Sigmoid colon (tissue), 7 donors: ENCODE results near the gene ROCK1. TPM values are rescaled to one million over a fixed set of nuclear protein-coding genes. Genes with fewer than 3 reads are reported as not detected.
"Not testable (repeated sequence)": the region's sequence is repeated elsewhere in the genome, so short reads cannot be mapped to it uniquely, and the experiment has no call there.

ENCODE experiments used
- DNase-seq: peaks from one replicate; pipeline ENCODE4 v3.0.0-alpha.2; 2019
- H3K27ac ChIP-seq, 4 donors: fragments of 200-600 bp; sonication (generic); one replicate each; pipeline ENCODE4 v1.5.1; 2016 to 2019; ENCODE audit warnings: mild to moderate bottlenecking in 1 of 4
- H3K27me3 ChIP-seq, 3 donors: fragments of 200-600 bp; sonication (generic); one replicate each; pipeline ENCODE4 v1.5.1; 2019; ENCODE audit warnings: mild to moderate bottlenecking in 1 of 3
- H3K36me3 ChIP-seq, 4 donors: fragments of 200-600 bp; sonication (generic); one replicate each; pipeline ENCODE4 v1.5.1; 2016 to 2019
- H3K4me1 ChIP-seq, 4 donors: fragments of 200-600 bp; sonication (generic); one replicate each; pipeline ENCODE4 v1.5.1; 2017 to 2019
- H3K4me3 ChIP-seq, 4 donors: fragments of 200-600 bp; sonication (generic); one replicate each; pipeline ENCODE4 v1.5.1; 2017 to 2019; ENCODE audit warnings: mild to moderate bottlenecking in 2 of 4, moderate library complexity in 1 of 4
- H3K9me3 ChIP-seq, 4 donors: fragments of 200-600 bp in 3 of 4; sonication (generic) in 3 of 4; one replicate each; pipeline versions ENCODE4 v1.5.1 to v1.6.1; 2013 to 2019
- EP300 ChIP-seq, 4 donors: sonication (generic); formaldehyde crosslinking; IDR thresholded peaks; one replicate each; pipeline ENCODE4 v1.6.1; 2017; ENCODE audit warnings: antibody characterized with exemption in 4 of 4
- POLR2A ChIP-seq, 2 donors: fragments of 450-650 bp; IDR thresholded peaks; one replicate each; pipeline ENCODE4 v1.6.1; 2016; ENCODE audit warnings: antibody characterized with exemption in 2 of 2, mild to moderate bottlenecking in 2 of 2, moderate library complexity in 2 of 2
- POLR2AphosphoS5 ChIP-seq, 4 donors: sonication (generic); formaldehyde crosslinking; IDR thresholded peaks; one replicate each; pipeline ENCODE4 v1.6.1; 2017; ENCODE audit warnings: antibody characterized with exemption in 4 of 4
- WGBS, 2 donors: extraction: QIAGEN DNeasy Blood & Tissue Kit; methylation state at CpG; one replicate each; pipeline ENCODE4 v1.1.7; 2013; 5-methylcytosine and 5-hydroxymethylcytosine counted together
- intact Hi-C: fragments of 100-400 bp; cut with DNase I; formaldehyde crosslinking; loops from one replicate; pipeline ENCODE4 v1.15.1; 2023
- polyA plus RNA-seq, 3 donors: library from polyadenylated mRNA; stranded (reverse); fragments of 200-250 nt; gene quantifications; one replicate each; pipeline ENCODE4 v1.2.3, GENCODE V29; 2013
- total RNA-seq, 4 donors: library from RNA; depleted of rRNA; stranded (reverse); fragments of >200 nt; gene quantifications; one replicate each; pipeline ENCODE4 v1.1.0, GENCODE V29; 2016
- TF ChIP-seq, protein P1 (sequence below), 4 experiments: fragments of 450-650 bp in 3 of 4; fragments of 200-600 bp in 1 of 4; IDR thresholded peaks; one replicate each; pipeline ENCODE4 v1.5.1; 2016 to 2019; ENCODE audit warnings: antibody characterized with exemption in 4 of 4, mild to moderate bottlenecking in 3 of 4, moderate library complexity in 2 of 4
- donor health status: healthy with polysubstance abuse.
- donor health status: Bipolar disorder and iron deficiency.
- donor health status: healthy.

ROCK1 gene
- total and polyA plus RNA-seq, 7 donors: 7.8 to 86.7 (median 55.8) TPM

- WGBS, 2 donors: 74 to 76% methylated on average over 5 of the region's 5 CpGs
- Histone ChIP-seq H3K9me3 (no peaks in the 10 kb centered on the region), H3K36me3 (no peaks in the 10 kb centered on the region), H3K27ac (peak overlapping the region in 1 of 4 donors; percentile 71), H3K4me1 (peaks cover 0 to 3% (median 0%) of the 10 kb centered on the region in 4 donors), H3K4me3 (no peak overlapping the region), H3K27me3 (no peaks in the 10 kb centered on the region)
- no peak for TF ChIP-seq POLR2AphosphoS5 (IDR thresholded peaks at IDR 0.05)
- TF ChIP-seq, protein P1, sequence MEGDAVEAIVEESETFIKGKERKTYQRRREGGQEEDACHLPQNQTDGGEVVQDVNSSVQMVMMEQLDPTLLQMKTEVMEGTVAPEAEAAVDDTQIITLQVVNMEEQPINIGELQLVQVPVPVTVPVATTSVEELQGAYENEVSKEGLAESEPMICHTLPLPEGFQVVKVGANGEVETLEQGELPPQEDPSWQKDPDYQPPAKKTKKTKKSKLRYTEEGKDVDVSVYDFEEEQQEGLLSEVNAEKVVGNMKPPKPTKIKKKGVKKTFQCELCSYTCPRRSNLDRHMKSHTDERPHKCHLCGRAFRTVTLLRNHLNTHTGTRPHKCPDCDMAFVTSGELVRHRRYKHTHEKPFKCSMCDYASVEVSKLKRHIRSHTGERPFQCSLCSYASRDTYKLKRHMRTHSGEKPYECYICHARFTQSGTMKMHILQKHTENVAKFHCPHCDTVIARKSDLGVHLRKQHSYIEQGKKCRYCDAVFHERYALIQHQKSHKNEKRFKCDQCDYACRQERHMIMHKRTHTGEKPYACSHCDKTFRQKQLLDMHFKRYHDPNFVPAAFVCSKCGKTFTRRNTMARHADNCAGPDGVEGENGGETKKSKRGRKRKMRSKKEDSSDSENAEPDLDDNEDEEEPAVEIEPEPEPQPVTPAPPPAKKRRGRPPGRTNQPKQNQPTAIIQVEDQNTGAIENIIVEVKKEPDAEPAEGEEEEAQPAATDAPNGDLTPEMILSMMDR (IDR thresholded peaks at IDR 0.05): no peak
- no peak for TF ChIP-seq POLR2A (IDR thresholded peaks at IDR 0.05)
- TF ChIP-seq EP300 (IDR thresholded peaks at IDR 0.05): no peak
- intact Hi-C loops: no loop called here
- no peak for DNase-seq
Measured at GRCh38 chr18:21141668-21142422, 30.2 kb upstream of the ROCK1 start.

GRCh38 chr18:21137719-21138488 lies 26.3 kb upstream of the ROCK1 start:
- H3K9me3 ChIP-seq, H3K4me3 ChIP-seq, H3K36me3 ChIP-seq, H3K4me1 ChIP-seq, intact Hi-C loops, H3K27ac ChIP-seq, H3K27me3 ChIP-seq, DNase-seq: not testable (repeated sequence)
- WGBS, 2 donors: 95 to 96% methylated on average over 41 of the region's 41 CpGs

DNA sequence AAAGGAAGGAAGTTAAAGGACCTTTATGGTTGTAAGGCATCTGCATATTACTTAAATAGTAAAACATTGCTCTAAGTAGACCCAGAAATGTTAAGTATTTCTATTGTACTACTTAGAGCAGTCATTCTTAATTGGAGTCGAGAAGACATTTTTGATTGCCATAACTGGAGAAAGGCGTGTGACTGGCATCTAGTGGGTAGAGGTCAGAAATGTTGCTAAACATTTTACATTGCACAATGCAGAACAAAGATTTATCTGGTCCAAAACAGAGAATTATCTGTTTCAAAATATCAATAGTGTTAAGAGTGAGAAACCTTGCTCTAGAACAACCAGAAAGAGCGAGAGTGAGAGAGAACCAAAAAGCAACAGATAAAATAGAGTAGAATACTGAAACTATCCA lies 23.3 kb upstream of the ROCK1 start:
- H3K4me3 ChIP-seq: no peak overlapping the region
- TF ChIP-seq POLR2A (IDR thresholded peaks at IDR 0.05): no peak
- TF ChIP-seq, protein P1 (IDR thresholded peaks at IDR 0.05): peak in 1 of 4 experiments; percentile 22
- no peak for TF ChIP-seq POLR2AphosphoS5 (IDR thresholded peaks at IDR 0.05)
- TF ChIP-seq EP300 (IDR thresholded peaks at IDR 0.05): no peak
- H3K9me3 ChIP-seq: no peaks in the 10 kb centered on the region
- no peaks in the 10 kb centered on the region for H3K36me3 ChIP-seq
- intact Hi-C loops: no loop called here
- no peak overlapping the region for H3K27ac ChIP-seq
- no peaks in the 10 kb centered on the region for H3K27me3 ChIP-seq
- 30 to 61% methylated on average over 3 of the region's 3 CpGs for whole genome bisulfite sequencing, 2 donors
- no peaks in the 10 kb centered on the region for H3K4me1 ChIP-seq
- no peak for DNase-seq

DNA sequence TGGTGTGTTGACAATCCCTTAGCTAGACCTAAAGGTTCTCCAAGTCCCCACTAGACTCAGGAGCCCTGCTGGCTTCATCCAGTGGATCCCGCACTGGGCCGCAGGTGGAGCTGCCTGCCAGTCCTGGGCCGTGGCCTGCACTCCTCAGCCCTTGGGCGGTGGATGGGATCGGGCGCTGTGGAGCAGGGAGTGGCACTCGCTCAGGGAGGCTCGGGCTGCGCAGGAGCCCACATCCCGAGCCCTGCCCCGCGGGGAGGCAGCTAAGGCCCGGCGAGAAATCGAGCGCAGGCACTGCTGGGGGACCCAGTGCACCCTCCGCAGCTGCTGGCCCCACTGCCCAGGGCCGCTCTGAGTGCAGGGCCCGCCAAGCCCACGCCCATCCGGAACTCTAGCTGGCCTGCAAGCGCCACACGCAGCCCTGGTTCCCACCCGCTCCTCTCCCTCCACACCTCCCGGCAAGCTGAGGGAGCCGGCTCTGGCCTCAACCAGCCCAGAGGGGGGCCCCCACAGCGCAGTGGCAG lies 20.8 kb upstream of the ROCK1 start:
- TF ChIP-seq POLR2AphosphoS5 (IDR thresholded peaks at IDR 0.05): no peak
- 94 to 95% methylated on average over 27 of the region's 27 CpGs for WGBS, 2 donors

GRCh38 chr18:21131698-21132227 lies 20.1 kb upstream of the ROCK1 start:
- H3K27ac ChIP-seq: no peak overlapping the region
- WGBS, 2 donors: 93 to 94% methylated on average over 10 of the region's 10 CpGs
- DNase-seq: no peak
- no peaks in the 10 kb centered on the region for H3K36me3 ChIP-seq
- H3K27me3 ChIP-seq: no peaks in the 10 kb centered on the region
- no peaks in the 10 kb centered on the region for H3K9me3 ChIP-seq
- H3K4me1 ChIP-seq: no peaks in the 10 kb centered on the region
- no peak for TF ChIP-seq EP300 (IDR thresholded peaks at IDR 0.05)
- TF ChIP-seq POLR2A (IDR thresholded peaks at IDR 0.05): no peak
- TF ChIP-seq POLR2AphosphoS5 (IDR thresholded peaks at IDR 0.05): no peak
- H3K4me3 ChIP-seq: no peak overlapping the region
- intact Hi-C loops: no loop called here

More for the DNA sequence above, 20.8 kb upstream of the ROCK1 start:
- no peak overlapping the region for H3K27ac ChIP-seq
- H3K36me3 ChIP-seq: no peaks in the 10 kb centered on the region
- intact Hi-C loops: no loop called here
- no peaks in the 10 kb centered on the region for H3K4me1 ChIP-seq
- no peaks in the 10 kb centered on the region for H3K9me3 ChIP-seq
- DNase-seq: no peak
- no peak overlapping the region for H3K4me3 ChIP-seq
- no peaks in the 10 kb centered on the region for H3K27me3 ChIP-seq
